ENCODE results near the gene MEGF8. TPM values are rescaled to one million over a fixed set of nuclear protein-coding genes. Genes with fewer than 3 reads are reported as not detected.

Gene MEGF8
- total and polyA plus RNA-seq, 2 donors (not counting 3 experiments of a cell fraction or from before 2014, with no cell fraction given), result 20.6 to 39.6 TPM

DNA sequence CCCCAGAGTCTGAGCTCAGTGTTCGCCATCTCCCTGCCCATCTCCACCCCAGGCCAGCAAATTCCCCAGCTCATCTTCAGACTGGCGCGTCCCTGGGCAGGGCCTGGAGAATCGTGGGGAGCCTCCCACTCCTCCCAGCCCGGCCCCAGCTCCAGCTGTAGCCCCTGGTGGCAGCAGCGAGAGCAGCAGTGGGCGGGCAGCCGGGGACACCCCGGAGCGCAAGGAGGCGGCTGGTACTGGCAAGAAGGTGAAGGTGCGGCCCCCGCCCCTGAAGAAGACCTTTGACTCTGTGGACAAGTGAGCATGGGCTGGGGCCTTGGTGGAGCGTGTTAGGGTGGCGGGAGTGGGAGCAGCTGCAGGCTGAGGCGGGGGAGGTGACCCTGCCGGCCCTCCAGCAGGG is 31.9 kb upstream of the MEGF8 start:
- TF ChIP-seq, protein P1, sequence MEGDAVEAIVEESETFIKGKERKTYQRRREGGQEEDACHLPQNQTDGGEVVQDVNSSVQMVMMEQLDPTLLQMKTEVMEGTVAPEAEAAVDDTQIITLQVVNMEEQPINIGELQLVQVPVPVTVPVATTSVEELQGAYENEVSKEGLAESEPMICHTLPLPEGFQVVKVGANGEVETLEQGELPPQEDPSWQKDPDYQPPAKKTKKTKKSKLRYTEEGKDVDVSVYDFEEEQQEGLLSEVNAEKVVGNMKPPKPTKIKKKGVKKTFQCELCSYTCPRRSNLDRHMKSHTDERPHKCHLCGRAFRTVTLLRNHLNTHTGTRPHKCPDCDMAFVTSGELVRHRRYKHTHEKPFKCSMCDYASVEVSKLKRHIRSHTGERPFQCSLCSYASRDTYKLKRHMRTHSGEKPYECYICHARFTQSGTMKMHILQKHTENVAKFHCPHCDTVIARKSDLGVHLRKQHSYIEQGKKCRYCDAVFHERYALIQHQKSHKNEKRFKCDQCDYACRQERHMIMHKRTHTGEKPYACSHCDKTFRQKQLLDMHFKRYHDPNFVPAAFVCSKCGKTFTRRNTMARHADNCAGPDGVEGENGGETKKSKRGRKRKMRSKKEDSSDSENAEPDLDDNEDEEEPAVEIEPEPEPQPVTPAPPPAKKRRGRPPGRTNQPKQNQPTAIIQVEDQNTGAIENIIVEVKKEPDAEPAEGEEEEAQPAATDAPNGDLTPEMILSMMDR (IDR thresholded peaks at IDR 0.05; ENCODE audit: extremely low read depth in 1 of 2, insufficient read depth in 1 of 2, low read depth in 1 of 2, low read length in 2 of 2), result peak; percentile 7 to 10
- no peak for TF ChIP-seq POLR2A (IDR thresholded peaks at IDR 0.05; ENCODE audit: low read depth, low read length)
- H3K9me1 ChIP-seq (replicated peaks; ENCODE audit: control insufficient read depth, extremely low read depth, insufficient read depth, low read length), result no peaks in the 10 kb centered on the region
- dilution Hi-C loops (cut with MboI; ENCODE audit: extremely low pct_ligation_motif_present, low sequenced_read_pairs) (no loop called here), intact Hi-C loops (cut with micrococcal nuclease) (no loop called here)
- H3K27ac ChIP-seq (ENCODE audit: insufficient read depth, low read depth, low read length), result no peak overlapping the region
- no peaks in the 10 kb centered on the region for H3K79me2 ChIP-seq (ENCODE audit: control insufficient read depth, insufficient read depth, low read length)
- H2AFZ ChIP-seq (ENCODE audit: low read depth, low read length), result no peak overlapping the region
- H3K9ac ChIP-seq (replicated peaks; ENCODE audit: extremely low read depth, insufficient read depth, low read length), result no peak overlapping the region
- H3K9me3 ChIP-seq (replicated peaks; ENCODE audit: control insufficient read depth, insufficient read depth, low read length), result no peaks in the 10 kb centered on the region
- no peaks in the 10 kb centered on the region for H3K4me1 ChIP-seq (ENCODE audit: control insufficient read depth, extremely low read depth, insufficient read depth, low read length)
- no peak overlapping the region for H3K4me2 ChIP-seq (ENCODE audit: insufficient read depth, low read length)
- POLR2A ChIA-PET, result no interaction called here
- H3K4me3 ChIP-seq (replicated peaks in 1 of 3; ENCODE audit: insufficient read depth in 1 of 3, low read depth in 1 of 3, low read length in 3 of 3), result no peak overlapping the region
- H3K27me3 ChIP-seq (ENCODE audit: control insufficient read depth in 2 of 2, insufficient read depth in 2 of 2, low read length in 2 of 2), result no peaks in the 10 kb centered on the region
- DNase-seq (ENCODE audit: low read depth, low spot score), result no peak
- no TSS peak for BruUV-seq (replicated peaks)
- CTCF ChIA-PET, result interaction anchor here (1.2 to 6.7 kb wide), 5 partner anchors 8 to 50 kb away, joined by 3 to 60 read pairs (median 6); partner anchors contain the start of genes PAFAH1B3 and PRR19
- no peaks in the 10 kb centered on the region for H4K20me1 ChIP-seq (replicated peaks; ENCODE audit: control insufficient read depth, extremely low read depth, insufficient read depth, low read length)
- FAIRE-seq, result no peak
- H3K36me3 ChIP-seq (ENCODE audit: control insufficient read depth in 2 of 2, extremely low read depth in 1 of 2, insufficient read depth in 2 of 2, low read length in 2 of 2), result peaks cover 14 to 68% of the 10 kb centered on the region in 2 experiments

DNA sequence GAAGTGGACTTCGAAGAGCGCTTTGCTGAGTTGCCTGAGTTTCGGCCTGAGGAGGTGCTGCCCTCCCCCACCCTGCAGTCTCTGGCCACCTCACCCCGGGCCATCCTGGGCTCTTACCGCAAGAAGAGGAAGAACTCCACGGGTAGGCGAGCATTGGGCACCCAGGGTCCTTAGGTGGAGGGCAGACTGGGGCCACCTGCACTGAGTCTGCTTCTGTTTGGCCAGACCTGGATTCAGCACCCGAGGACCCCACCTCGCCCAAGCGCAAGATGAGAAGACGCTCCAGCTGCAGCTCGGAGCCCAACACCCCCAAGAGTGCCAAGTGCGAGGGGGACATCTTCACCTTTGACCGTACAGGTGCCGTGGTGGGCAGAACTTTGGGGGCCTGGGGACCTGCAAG is 31.5 kb upstream of the MEGF8 start:
- H3K4me2 ChIP-seq (ENCODE audit: insufficient read depth, low read length), result no peak overlapping the region
- no peak overlapping the region for H3K9ac ChIP-seq (replicated peaks; ENCODE audit: extremely low read depth, insufficient read depth, low read length)
- H3K36me3 ChIP-seq (ENCODE audit: control insufficient read depth in 2 of 2, extremely low read depth in 1 of 2, insufficient read depth in 2 of 2, low read length in 2 of 2), result peaks cover 14 to 64% of the 10 kb centered on the region in 2 experiments
- H3K9me3 ChIP-seq (replicated peaks; ENCODE audit: control insufficient read depth, insufficient read depth, low read length), result no peaks in the 10 kb centered on the region
- no peak overlapping the region for H3K27ac ChIP-seq (ENCODE audit: insufficient read depth, low read depth, low read length)
- POLR2A ChIA-PET, result no interaction called here
- no peaks in the 10 kb centered on the region for H3K79me2 ChIP-seq (ENCODE audit: control insufficient read depth, insufficient read depth, low read length)
- H4K20me1 ChIP-seq (replicated peaks; ENCODE audit: control insufficient read depth, extremely low read depth, insufficient read depth, low read length), result no peaks in the 10 kb centered on the region
- H3K27me3 ChIP-seq (ENCODE audit: control insufficient read depth in 2 of 2, insufficient read depth in 2 of 2, low read length in 2 of 2), result no peaks in the 10 kb centered on the region
- no peak for TF ChIP-seq GATA2 (IDR thresholded peaks at IDR 0.05; ENCODE audit: insufficient read depth, insufficient read length, low read depth, low read length)
- TF ChIP-seq EZH2 (IDR thresholded peaks at IDR 0.05; ENCODE audit: borderline replicate concordance, low read depth, low read length, severe bottlenecking), result no peak
- TF ChIP-seq, protein P2, sequence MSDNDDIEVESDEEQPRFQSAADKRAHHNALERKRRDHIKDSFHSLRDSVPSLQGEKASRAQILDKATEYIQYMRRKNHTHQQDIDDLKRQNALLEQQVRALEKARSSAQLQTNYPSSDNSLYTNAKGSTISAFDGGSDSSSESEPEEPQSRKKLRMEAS (IDR thresholded peaks at IDR 0.05; ENCODE audit: insufficient read depth, insufficient read length), result no peak
- no peak for TF ChIP-seq MYC (IDR thresholded peaks at IDR 0.05; ENCODE audit: low read depth, low read length)
- no peak for TF ChIP-seq FOS (IDR thresholded peaks at IDR 0.05; ENCODE audit: borderline replicate concordance, insufficient read depth, low read length)
- TF ChIP-seq JUN (IDR thresholded peaks at IDR 0.05; ENCODE audit: borderline replicate concordance, insufficient read depth, insufficient read length, low read depth), result no peak
- no peak overlapping the region for H2AFZ ChIP-seq (ENCODE audit: low read depth, low read length)
- intact Hi-C loops (cut with micrococcal nuclease) (no loop called here), dilution Hi-C loops (cut with MboI; ENCODE audit: extremely low pct_ligation_motif_present, low sequenced_read_pairs) (no loop called here)
- BruUV-seq (replicated peaks), result no TSS peak
- CTCF ChIA-PET, result interaction anchor here (1.2 to 6.7 kb wide), 4 partner anchors 8 to 51 kb away, joined by 4 to 60 read pairs (median 7); partner anchors contain the start of genes PAFAH1B3 and PRR19
- FAIRE-seq, result no peak
- no peak for DNase-seq (ENCODE audit: low read depth, low spot score)
- H3K4me3 ChIP-seq (replicated peaks in 1 of 3; ENCODE audit: insufficient read depth in 1 of 3, low read depth in 1 of 3, low read length in 3 of 3), result no peak overlapping the region
- no peaks in the 10 kb centered on the region for H3K4me1 ChIP-seq (ENCODE audit: control insufficient read depth, extremely low read depth, insufficient read depth, low read length)
- H3K9me1 ChIP-seq (replicated peaks; ENCODE audit: control insufficient read depth, extremely low read depth, insufficient read depth, low read length), result no peaks in the 10 kb centered on the region

Data from endothelial cell of umbilical vein (primary cell).